ENCODE measurements around the gene PLCB1. TPM values are rescaled to one million over a fixed set of nuclear protein-coding genes. Genes with fewer than 3 reads are reported as not detected.

The PLCB1 gene
- total RNA-seq, 1 experiment from 2014 or later, result 4.4 TPM

GRCh38 chr20:8530022-8530421, 398.0 kb downstream of the PLCB1 start:
- no TSS peak for BruUV-seq (replicated peaks)
- POLR2A ChIA-PET (ENCODE audit: unreplicated experiment), result no interaction called here
- intact Hi-C loops (cut with micrococcal nuclease), result no loop called here

GRCh38 chr20:8532169-8532568, 400.1 kb downstream of the PLCB1 start:
- Histone ChIP-seq H3K27me3 (ENCODE audit: low read length) (peaks cover 8% of the 10 kb centered on the region; the same call in 1 of the 2 replicates), H3K9me3 (ENCODE audit: low read length) (no peaks in the 10 kb centered on the region), H3K4me2 (ENCODE audit: low read length) (no peak overlapping the region), H3K79me2 (ENCODE audit: low read length) (no peaks in the 10 kb centered on the region), H3K4me3 (ENCODE audit: low read length) (no peak overlapping the region), H4K20me1 (ENCODE audit: low read length) (no peaks in the 10 kb centered on the region), H3K9me2 (replicated peaks; ENCODE audit: low read length) (0 out of 2 replicates have a peak, but pooled peaks cover 7% of the 10 kb centered on the region), H3K9ac (ENCODE audit: low read length) (no peak overlapping the region), H3K27ac (ENCODE audit: low read length) (no peak overlapping the region), H3K4me1 (ENCODE audit: insufficient read depth, low read length) (no peaks in the 10 kb centered on the region), H3F3A (ENCODE audit: low read length, unreplicated experiment) (no peaks in the 10 kb centered on the region), H3K36me3 (ENCODE audit: low read depth, low read length) (no peaks in the 10 kb centered on the region), H2AFZ (ENCODE audit: low read length) (no peak overlapping the region)
- CTCF ChIA-PET, result no interaction called here
- BruUV-seq (replicated peaks), result no TSS peak
- POLR2A ChIA-PET (ENCODE audit: unreplicated experiment), result no interaction called here
- DNase-seq (no peak), ATAC-seq (no peak)
- intact Hi-C loops (cut with micrococcal nuclease), result no loop called here
- no peak for TF ChIP-seq EZH2 (IDR thresholded peaks at IDR 0.05; ENCODE audit: low read length, unreplicated experiment)

More at GRCh38 chr20:8530022-8530421, 398.0 kb downstream of the PLCB1 start:
- H3K4me1 ChIP-seq (ENCODE audit: insufficient read depth, low read length), result no peaks in the 10 kb centered on the region
- no peak overlapping the region for H3K4me3 ChIP-seq (ENCODE audit: low read length)
- H3K4me2 ChIP-seq (ENCODE audit: low read length), result no peak overlapping the region
- no peak for ATAC-seq
- CTCF ChIA-PET, result no interaction called here
- peaks cover 25% of the 10 kb centered on the region; the same call in 1 of the 2 replicates for H3K27me3 ChIP-seq (ENCODE audit: low read length)
- H3K27ac ChIP-seq (ENCODE audit: low read length), result no peak overlapping the region
- 0 out of 2 replicates have a peak, but pooled peaks cover 7% of the 10 kb centered on the region for H3K9me2 ChIP-seq (replicated peaks; ENCODE audit: low read length)
- H2AFZ ChIP-seq (ENCODE audit: low read length), result no peak overlapping the region
- no peaks in the 10 kb centered on the region for H3K79me2 ChIP-seq (ENCODE audit: low read length)
- TF ChIP-seq EZH2 (IDR thresholded peaks at IDR 0.05; ENCODE audit: low read length, unreplicated experiment) (no peak), EZH2phosphoT487 (IDR thresholded peaks at IDR 0.05; ENCODE audit: borderline replicate concordance, low read length) (no peak)
- TF ChIP-seq, protein P1, sequence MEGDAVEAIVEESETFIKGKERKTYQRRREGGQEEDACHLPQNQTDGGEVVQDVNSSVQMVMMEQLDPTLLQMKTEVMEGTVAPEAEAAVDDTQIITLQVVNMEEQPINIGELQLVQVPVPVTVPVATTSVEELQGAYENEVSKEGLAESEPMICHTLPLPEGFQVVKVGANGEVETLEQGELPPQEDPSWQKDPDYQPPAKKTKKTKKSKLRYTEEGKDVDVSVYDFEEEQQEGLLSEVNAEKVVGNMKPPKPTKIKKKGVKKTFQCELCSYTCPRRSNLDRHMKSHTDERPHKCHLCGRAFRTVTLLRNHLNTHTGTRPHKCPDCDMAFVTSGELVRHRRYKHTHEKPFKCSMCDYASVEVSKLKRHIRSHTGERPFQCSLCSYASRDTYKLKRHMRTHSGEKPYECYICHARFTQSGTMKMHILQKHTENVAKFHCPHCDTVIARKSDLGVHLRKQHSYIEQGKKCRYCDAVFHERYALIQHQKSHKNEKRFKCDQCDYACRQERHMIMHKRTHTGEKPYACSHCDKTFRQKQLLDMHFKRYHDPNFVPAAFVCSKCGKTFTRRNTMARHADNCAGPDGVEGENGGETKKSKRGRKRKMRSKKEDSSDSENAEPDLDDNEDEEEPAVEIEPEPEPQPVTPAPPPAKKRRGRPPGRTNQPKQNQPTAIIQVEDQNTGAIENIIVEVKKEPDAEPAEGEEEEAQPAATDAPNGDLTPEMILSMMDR (conservative IDR thresholded peaks at IDR 0.05; ENCODE audit: low read depth, low read length), result no peak
- no peak overlapping the region for H3K9ac ChIP-seq (ENCODE audit: low read length)
- no peaks in the 10 kb centered on the region for H3F3A ChIP-seq (ENCODE audit: low read length, unreplicated experiment)
- no peaks in the 10 kb centered on the region for H4K20me1 ChIP-seq (ENCODE audit: low read length)
- no peaks in the 10 kb centered on the region for H3K36me3 ChIP-seq (ENCODE audit: low read depth, low read length)
- no peak for DNase-seq
- H3K9me3 ChIP-seq (ENCODE audit: low read length), result no peaks in the 10 kb centered on the region

GRCh38 chr20:8534368-8535160, 402.5 kb downstream of the PLCB1 start:
- Histone ChIP-seq H3K79me2 (ENCODE audit: low read length) (no peaks in the 10 kb centered on the region), H3K9me2 (replicated peaks; ENCODE audit: low read length) (no peaks in the 10 kb centered on the region), H3K4me3 (ENCODE audit: low read length) (no peak overlapping the region), H2AFZ (ENCODE audit: low read length) (no peak overlapping the region), H3F3A (ENCODE audit: low read length, unreplicated experiment) (no peaks in the 10 kb centered on the region), H3K27me3 (ENCODE audit: low read length) (peaks cover 18% of the 10 kb centered on the region; the same call in 1 of the 2 replicates), H3K4me1 (ENCODE audit: insufficient read depth, low read length) (no peaks in the 10 kb centered on the region), H3K36me3 (ENCODE audit: low read depth, low read length) (no peaks in the 10 kb centered on the region), H4K20me1 (ENCODE audit: low read length) (no peaks in the 10 kb centered on the region), H3K4me2 (ENCODE audit: low read length) (no peak overlapping the region), H3K27ac (ENCODE audit: low read length) (no peak overlapping the region), H3K9me3 (ENCODE audit: low read length) (no peaks in the 10 kb centered on the region), H3K9ac (ENCODE audit: low read length) (no peak overlapping the region)
- ChIA-PET POLR2A (ENCODE audit: unreplicated experiment) (no interaction called here), CTCF (no interaction called here)
- BruUV-seq (replicated peaks), result no TSS peak
- ATAC-seq, result no peak
- TF ChIP-seq, protein P1 (conservative IDR thresholded peaks at IDR 0.05; ENCODE audit: low read depth, low read length), result no peak
- TF ChIP-seq EZH2 (IDR thresholded peaks at IDR 0.05; ENCODE audit: low read length, unreplicated experiment) (no peak), EZH2phosphoT487 (IDR thresholded peaks at IDR 0.05; ENCODE audit: borderline replicate concordance, low read length) (no peak)
- intact Hi-C loops (cut with micrococcal nuclease), result loop anchor here (2.0 kb wide), 1 partner anchor 404 kb away; no protein-coding TSS in a partner anchor
- no peak for DNase-seq

All from PC-3 (cell line).